HFFc6 (cell line): ENCODE measurements around the gene EFL1. TPM values are rescaled to one million over a fixed set of nuclear protein-coding genes. Genes with fewer than 3 reads are reported as not detected.

Experiments used
- DNase-seq: peaks from one replicate; pipeline ENCODE4 v3.0.0-alpha.2; 2018
- H3K27ac Mint-ChIP-seq: 2 replicates; pipeline ENCODE4 v1.8.0; 2020; ENCODE audit warnings: mild to moderate bottlenecking, mixed read lengths
- H3K27me3 Mint-ChIP-seq: 2 replicates; pipeline ENCODE4 v1.8.0; 2021; ENCODE audit warnings: mild to moderate bottlenecking, moderate library complexity, mixed read lengths; ENCODE audit not compliant: insufficient read depth
- H3K36me3 Mint-ChIP-seq: 2 replicates; pipeline ENCODE4 v1.8.0; 2021; ENCODE audit warnings: low read depth, mixed read lengths
- H3K4me1 Mint-ChIP-seq: 2 replicates; pipeline ENCODE4 v1.8.0; 2020; ENCODE audit warnings: low read depth, mixed read lengths
- H3K4me3 Mint-ChIP-seq: 2 replicates; pipeline ENCODE4 v1.8.0; 2020; ENCODE audit warnings: mild to moderate bottlenecking, moderate library complexity, mixed read lengths
- H3K9me3 Mint-ChIP-seq: 2 replicates; pipeline ENCODE4 v1.8.0; 2020; ENCODE audit warnings: mild to moderate bottlenecking, mixed read lengths
- CTCF ChIP-seq: fragments of 200-600 bp; sonication (generic); IDR thresholded peaks from 2 replicates; pipeline ENCODE4 v1.5.0; 2021; ENCODE audit warnings: antibody characterized with exemption, mild to moderate bottlenecking
- total RNA-seq, 6 experiments: library from RNA; stranded (reverse); fragmentation: NEBNext Ultra II Directional; extraction: Animal tissue kit (Norgen Biotek cat#: 25700); gene quantifications; 2 replicates in 1 of 6; 3 replicates in 5 of 6; pipeline ENCODE4 v1.2.3, GENCODE V29; 2021

The EFL1 gene
- total RNA-seq, 6 experiments from 2014 or later: 14.3 to 20.5 (median 18.5) TPM

DNA sequence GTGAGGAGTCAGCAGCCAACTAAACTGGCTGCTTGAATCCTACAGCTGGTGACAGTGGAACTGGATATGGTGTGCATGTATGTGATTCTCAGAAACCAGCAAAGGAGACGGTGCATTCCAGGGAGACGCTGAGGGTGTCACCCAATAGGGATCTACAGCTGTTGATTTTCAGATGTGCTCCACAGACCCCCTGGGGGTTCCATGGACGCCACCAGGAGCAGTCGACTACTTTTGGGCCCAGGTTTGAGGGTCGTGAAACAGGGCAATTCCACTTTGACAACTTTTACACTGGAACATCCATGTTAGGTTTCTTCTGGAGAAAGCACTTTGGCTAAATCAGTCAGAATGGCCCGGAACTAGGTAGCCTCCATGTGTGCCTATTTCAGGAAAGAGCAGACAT lies 145.2 kb downstream of the EFL1 start:
- TF ChIP-seq CTCF: no peak
- Mint-ChIP-seq H3K4me3 (no peak overlapping the region), H3K27ac (no peak overlapping the region), H3K36me3 (peaks cover 5% of the 10 kb centered on the region; the same call in 1 of the 2 replicates), H3K4me1 (peaks cover 28% of the 10 kb centered on the region), H3K27me3 (no peaks in the 10 kb centered on the region), H3K9me3 (no peaks in the 10 kb centered on the region)
- no peak for DNase-seq

GRCh38 chr15:82114660-82115059 lies 147.9 kb downstream of the EFL1 start:
- Mint-ChIP-seq H3K4me3 (no peak overlapping the region), H3K27ac (no peak overlapping the region), H3K4me1 (peaks cover 26% of the 10 kb centered on the region), H3K9me3 (no peaks in the 10 kb centered on the region), H3K36me3 (peaks cover 8% of the 10 kb centered on the region; the same call in 1 of the 2 replicates), H3K27me3 (no peaks in the 10 kb centered on the region)
- DNase-seq: no peak
- TF ChIP-seq CTCF: no peak

DNA sequence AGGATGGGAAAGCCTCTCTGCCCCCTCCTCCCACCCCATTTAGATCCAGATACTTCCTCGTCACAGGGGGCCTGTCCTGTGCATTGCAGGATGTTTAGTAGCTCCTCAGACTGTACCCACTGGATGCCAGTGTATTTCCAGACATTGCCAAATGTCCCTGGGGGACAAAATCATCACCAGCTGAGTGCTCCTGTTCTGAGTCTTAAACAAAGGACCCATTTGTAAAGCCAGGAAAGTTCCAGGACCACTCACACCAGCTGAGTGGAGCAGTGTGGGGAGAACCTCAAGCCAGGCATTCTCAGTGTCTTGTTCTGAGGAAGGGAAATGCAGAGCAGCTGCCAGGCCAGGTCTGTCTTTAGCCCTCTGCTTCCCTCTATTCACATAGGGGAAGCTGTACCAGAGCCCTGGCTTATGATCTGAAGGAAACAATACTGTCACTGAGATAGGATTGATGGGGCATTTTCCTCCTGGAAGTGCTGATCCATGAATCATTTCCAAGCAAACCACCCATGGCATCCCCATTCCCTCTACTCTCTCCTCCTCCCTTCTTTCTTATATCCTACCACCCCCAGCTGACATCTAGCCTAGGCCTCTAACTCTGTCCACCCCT lies 149.3 kb downstream of the EFL1 start:
- no peak for DNase-seq
- H3K4me1 Mint-ChIP-seq: peaks cover 35% of the 10 kb centered on the region
- no peak for TF ChIP-seq CTCF

DNA sequence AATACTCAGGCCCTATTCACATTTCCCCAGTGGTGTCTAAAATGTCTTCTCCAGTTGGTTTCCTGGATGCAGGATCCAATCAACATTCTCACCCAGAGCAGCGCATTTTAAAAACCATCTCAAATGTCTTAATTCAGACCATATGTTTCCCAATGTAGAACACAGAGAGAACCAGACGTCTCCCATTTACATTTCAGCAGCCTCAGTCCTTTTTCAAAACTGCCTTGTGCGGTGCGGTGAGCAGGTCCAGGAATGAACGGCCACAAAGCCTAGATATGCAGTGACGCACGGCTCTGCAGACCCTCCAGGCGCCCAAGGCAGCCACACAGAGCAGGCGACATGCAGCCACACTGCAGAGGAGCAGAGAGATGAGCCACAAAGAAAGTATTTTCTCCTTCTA lies 150.6 kb downstream of the EFL1 start:
- no peaks in the 10 kb centered on the region for H3K9me3 Mint-ChIP-seq
- no peak for TF ChIP-seq CTCF
- peak overlapping the region; percentile 88 for H3K27ac Mint-ChIP-seq
- H3K4me1 Mint-ChIP-seq: peaks cover 36% of the 10 kb centered on the region
- peak overlapping the region; percentile 31 for H3K4me3 Mint-ChIP-seq
- H3K36me3 Mint-ChIP-seq: peaks cover 4% of the 10 kb centered on the region; the same call in 1 of the 2 replicates
- H3K27me3 Mint-ChIP-seq: no peaks in the 10 kb centered on the region
- peak; percentile 71 for DNase-seq

More for the DNA sequence above, 149.3 kb downstream of the EFL1 start:
- peak overlapping the region; percentile 56; the same call in 1 of the 2 replicates for H3K27ac Mint-ChIP-seq
- peaks cover 8% of the 10 kb centered on the region; the same call in 1 of the 2 replicates for H3K36me3 Mint-ChIP-seq
- H3K9me3 Mint-ChIP-seq: no peaks in the 10 kb centered on the region
- H3K4me3 Mint-ChIP-seq: no peak overlapping the region
- no peaks in the 10 kb centered on the region for H3K27me3 Mint-ChIP-seq

- peaks cover 48% of the 10 kb centered on the region for H3K4me1 Mint-ChIP-seq
- H3K27me3 Mint-ChIP-seq: no peaks in the 10 kb centered on the region
- no peak overlapping the region for H3K27ac Mint-ChIP-seq
- H3K9me3 Mint-ChIP-seq: no peaks in the 10 kb centered on the region
- H3K4me3 Mint-ChIP-seq: no peak overlapping the region
- TF ChIP-seq CTCF: no peak
- no peak for DNase-seq
- H3K36me3 Mint-ChIP-seq: peaks cover 4% of the 10 kb centered on the region; the same call in 1 of the 2 replicates
Measured at GRCh38 chr15:82110144-82110543, 152.4 kb downstream of the EFL1 start.
